Iris pigment epithelial cell (primary cell): ENCODE results near the gene GALNT12.

Experiments used
- DNase-seq: peaks from one replicate; pipeline ENCODE4 v3.0.0-alpha.2; 2011; ENCODE audit warnings: low read depth

The GALNT12 gene

GRCh38 chr9:98881356-98881755 is 73.9 kb downstream of the GALNT12 start:
- no peak for DNase-seq

DNA sequence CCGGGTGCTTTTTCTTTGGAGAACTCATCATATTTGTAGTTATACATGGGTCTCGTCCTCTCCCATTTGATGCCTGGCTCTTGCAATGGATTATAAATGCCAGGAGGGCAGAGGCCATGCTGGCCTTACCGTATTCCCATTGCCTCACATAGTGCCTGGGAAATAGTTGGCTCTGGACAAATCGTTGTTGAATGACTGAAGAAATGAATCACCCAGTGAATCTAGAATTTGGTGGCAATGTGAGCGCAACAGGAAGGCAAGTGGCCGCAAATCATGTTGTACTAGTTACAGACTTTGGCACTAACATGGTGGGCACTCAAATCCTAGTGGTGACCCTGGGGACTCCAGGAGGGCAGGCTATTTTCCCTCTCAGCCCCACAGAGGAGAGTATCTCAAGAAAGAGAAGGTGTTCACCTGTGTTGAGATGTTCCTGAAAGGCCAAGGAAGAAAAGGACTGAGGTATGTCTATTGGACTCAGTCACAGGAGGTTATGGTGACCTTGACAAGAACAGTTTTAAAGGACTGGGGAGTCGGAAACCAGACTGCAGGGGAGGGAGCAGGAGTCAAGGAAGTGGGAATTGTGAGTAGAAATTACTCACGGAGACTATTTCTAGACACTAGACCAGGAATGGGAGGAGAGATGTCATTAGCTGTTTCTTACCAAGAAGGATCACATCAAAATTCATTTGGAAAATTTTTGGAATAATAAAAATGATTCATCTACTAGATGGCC is 74.5 kb downstream of the GALNT12 start:
- DNase-seq = no peak

DNA sequence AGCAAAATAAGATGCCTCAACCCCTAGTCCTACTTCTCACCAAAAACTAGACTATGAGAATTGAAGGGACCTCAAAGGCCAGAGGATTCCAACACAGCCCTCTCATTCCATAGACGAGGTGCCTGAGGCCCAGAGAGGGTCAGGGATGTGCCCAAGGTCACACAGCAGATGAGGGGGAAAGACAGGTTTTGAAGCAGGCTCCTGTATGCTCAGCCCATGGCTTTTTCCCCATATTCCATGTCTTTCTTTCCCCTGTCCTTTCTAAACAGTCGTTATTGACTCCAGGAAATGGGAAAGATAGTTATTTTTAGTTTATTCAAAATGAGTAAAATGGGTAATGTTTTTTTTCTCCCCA is 75.1 kb downstream of the GALNT12 start:
- DNase-seq = no peak

DNA sequence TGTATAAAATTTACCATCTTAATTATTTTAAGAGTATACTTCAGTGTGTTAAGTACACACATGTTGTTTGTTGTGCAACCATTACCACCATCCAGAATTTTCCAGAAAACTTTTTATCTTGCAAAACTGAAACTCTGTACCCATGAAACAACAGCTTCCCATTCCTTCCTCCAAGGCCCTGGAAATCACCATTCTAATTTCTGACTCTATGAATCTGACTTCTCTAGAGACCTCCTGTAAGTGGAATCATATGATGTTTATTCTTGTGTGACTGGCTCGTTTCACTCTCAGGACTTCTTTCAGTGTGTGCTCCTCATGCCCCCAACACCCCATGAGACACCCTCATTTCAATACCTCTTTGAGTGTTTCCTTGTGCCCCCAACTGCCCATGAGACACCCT is 75.8 kb downstream of the GALNT12 start:
- no peak for DNase-seq

DNA sequence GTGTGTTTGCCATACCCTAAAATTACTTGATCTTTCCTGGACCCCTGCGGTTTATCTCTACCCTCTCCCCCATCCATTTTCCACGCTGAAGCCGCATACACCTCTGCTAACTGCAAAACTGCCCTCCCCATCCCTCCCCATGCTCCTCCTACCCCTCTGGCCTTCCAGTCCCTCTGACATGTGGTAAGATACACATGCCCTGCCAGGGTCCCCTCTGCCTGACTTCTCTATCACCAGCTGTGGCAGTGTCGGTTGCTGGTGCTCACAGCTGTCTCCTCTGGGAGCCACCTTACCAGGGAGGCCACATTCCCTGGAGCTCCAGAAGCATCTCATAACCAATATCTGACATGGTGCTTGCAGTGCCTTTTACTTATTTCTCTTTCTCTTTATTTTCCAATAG is 77.4 kb downstream of the GALNT12 start:
- DNase-seq = no peak

- no peak for DNase-seq
Observed at GRCh38 chr9:98885575-98886295, 78.3 kb downstream of the GALNT12 start.

GRCh38 chr9:98886691-98887229 is 79.3 kb downstream of the GALNT12 start:
- DNase-seq = no peak

DNA sequence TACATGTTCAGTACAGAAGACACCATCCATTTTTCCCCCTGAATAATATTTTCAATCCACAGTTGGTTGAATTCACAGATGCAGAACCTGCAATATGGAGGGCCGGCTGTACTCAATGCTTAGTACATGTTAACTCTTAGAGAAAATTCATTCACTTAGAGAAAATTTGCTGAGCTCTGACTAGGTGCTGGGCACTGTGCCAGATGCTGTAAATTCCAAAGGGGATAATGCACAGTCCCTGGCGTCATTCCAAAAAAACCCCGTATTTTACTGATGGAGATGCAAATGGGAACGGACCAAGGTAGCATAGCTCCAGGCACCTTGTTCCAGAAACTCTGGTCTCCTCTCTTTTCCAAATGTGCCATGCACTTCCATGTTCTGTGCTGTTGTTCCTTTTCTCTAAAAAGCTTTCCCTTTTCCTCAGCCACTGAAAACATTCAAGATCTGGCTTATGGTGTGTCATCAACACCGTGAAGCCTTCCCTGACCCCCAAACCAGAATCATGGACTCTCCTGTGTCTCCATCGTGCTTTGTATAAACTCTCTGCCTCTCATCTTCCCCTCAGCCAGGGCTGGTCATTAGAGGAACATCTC is 80.5 kb downstream of the GALNT12 start:
- DNase-seq = peak; percentile 44

DNA sequence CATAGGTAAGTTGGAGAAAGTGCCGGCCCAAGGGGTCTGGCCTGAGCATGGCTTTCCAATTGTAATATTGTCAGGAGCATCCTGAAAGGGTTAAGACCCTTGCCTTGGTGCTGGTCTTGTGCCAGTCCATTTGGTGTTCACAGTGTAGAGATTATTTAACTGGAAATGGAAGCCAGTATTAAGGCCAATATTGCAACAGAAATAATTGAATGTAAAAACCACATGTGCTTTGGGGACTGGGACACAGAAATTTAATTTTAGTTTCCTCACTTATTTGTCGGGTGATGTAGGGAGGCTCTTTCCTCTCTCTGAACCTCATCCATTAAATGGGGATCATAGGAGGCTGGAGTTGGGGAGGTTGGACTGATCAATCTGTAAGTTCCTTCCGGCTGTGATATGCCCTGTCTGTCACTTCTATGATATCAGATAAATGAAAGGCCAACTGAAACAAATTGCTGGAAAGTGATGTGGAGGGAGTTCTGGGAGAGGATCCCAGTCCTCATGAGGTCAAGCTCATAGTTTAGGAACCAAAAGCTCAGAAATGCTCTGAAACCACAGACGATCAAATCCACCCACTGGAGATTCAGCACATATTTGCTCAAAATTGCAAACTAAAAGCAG is 81.4 kb downstream of the GALNT12 start:
- no peak for DNase-seq

DNA sequence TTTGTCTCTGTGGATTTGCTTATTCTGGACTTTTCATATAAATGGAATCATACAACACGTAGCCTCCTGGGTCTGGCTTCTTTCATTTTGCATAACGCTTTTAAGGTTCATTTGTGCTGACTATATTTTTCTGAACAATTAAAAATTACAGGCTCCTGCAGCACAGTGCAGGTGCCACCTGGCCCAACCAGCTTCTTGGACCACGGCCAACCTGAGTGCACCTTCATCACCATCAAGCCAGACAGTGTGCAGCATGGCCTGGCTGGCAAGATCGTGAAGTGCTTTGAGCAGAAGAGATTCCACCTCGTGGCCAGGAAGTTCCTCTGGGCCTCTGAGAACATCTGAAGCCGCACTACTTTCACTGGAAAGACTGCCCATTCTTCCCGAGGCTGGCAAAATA is 82.8 kb downstream of the GALNT12 start:
- no peak for DNase-seq

DNA sequence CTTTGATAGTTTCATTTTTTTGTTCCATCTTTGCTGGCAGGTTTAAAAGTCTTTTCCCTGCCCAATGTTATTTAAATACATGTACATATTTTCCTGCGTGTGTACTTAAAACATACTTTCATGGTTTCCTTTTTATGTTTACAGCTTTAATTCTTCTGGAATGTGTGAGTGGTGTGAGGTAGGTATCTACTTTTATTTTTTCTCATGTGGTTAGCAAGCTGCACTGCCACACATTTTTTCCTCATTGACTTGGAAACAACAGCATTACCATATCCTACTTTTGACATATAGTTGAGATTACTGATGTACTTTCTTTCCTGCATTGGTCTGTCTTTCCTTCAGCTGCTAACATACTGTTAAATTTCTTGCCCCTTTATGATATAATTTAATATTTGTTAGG is 84.8 kb downstream of the GALNT12 start:
- peak; percentile 64 for DNase-seq

- DNase-seq = no peak
Observed at GRCh38 chr9:98892690-98893089, 85.2 kb downstream of the GALNT12 start.

DNA sequence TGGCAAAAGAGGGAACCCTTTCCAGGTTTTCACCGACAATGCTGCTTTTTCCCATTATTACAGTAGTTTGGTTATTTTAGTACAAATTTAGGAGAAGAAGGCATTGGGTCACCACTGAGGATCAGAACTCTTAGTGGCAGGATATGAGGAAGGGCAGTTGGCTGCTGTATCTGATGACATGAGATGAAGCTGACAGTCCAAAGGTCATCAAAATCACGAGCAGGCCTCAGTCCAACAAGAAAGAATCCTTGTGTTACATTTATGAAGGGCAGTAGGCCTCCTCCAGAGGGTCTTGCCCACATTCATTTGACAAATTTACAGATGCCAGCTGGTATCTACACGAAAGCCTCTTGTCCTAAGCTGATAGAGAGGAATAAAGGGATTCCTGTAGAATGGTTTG is 86.7 kb downstream of the GALNT12 start:
- no peak for DNase-seq

DNA sequence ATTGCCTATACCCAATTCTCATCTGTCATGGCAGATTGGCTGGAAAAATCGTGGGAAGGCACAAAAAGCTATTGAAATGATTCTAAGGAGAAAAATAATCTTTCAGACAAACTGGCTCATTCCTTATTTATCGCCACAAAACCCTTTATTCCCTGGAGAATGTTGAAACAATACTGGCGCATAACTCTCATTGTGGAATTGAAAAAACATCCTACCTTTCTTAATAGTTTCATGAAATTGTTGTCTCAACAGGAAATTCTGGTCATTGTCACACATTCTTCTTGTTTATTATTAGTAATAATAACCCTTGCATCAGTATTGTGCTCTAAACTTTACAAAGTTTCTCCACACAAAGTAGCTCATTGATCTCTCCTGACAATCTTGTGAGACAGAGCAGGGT is 87.3 kb downstream of the GALNT12 start:
- DNase-seq = no peak

DNA sequence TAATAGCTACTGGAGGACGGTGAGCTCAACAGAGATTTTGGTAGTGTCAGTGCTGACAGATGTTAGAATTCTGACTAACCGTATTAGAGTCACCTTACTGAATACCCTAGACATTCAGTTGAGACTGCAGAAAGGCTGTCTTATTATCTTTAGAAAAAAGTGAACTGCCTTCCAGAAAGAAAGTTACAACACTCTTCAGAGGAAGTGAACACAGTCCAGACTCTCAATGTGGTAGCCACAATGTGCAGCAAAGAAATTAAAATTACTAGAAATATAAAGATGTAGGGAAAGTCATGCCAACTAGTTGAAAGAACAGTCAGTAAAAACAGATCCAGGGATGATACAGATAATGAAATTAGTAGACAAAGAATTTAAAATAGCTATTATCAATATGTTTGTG is 89.2 kb downstream of the GALNT12 start:
- no peak for DNase-seq

GRCh38 chr9:98897745-98898144 is 90.3 kb downstream of the GALNT12 start:
- DNase-seq = peak; percentile 87

- DNase-seq = peak; percentile 93
Observed at GRCh38 chr9:98899408-98900056, 92.1 kb downstream of the GALNT12 start.
